ENCODE measurements around the gene PLCL1.
"Not testable (repeated sequence)": the region's sequence is repeated elsewhere in the genome, so short reads cannot be mapped to it uniquely, and the experiment has no call there.

The PLCL1 gene

GRCh38 chr2:197810491-197810890 lies 6.1 kb downstream of the PLCL1 start:
- DNase-seq = no peak

- no peak for DNase-seq
These were observed 8.8 kb downstream of the PLCL1 start for GRCh38 chr2:197813093-197813787.

- DNase-seq = no peak
These were observed 10.1 kb downstream of the PLCL1 start for GRCh38 chr2:197814526-197814925.

GRCh38 chr2:197821550-197822289 lies 17.3 kb downstream of the PLCL1 start:
- no peak for DNase-seq

DNA sequence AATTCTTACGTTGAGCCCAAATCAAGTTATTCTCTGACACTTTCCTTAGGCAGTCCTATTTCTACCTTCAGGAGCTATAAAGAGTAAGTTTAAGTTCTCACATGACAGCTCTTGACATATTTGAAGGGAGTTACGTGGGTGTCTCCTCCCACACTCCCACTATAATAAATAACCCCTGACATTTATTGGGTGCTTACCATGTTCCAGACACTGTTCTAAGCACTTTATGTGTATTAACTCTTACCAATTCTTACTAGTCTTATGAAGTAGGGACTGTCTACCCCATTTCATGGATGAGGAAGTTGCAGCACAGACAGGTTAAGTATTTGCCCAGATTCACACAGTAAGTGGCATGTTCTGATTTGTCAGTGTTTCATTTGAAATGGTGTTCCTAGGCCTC lies 17.9 kb downstream of the PLCL1 start:
- no peak for DNase-seq

DNA sequence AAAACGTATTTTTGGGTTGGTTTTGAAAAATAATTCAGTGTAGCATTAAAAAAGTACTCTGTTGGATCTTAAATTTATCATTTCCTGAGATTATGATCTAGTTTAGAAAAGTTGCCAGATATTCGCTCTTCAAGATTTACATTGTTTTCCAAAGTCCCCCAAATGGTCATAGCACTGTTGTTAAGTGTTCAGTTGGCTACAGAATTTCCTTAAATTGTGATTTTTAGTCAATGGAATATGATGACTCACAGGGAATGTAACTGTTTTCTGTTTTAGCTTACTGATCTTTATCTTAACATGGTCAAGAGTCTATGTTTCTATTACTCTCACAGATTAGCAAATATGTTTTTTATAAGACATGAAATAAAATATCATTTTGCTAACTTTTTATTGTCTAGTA lies 23.2 kb downstream of the PLCL1 start:
- no peak for DNase-seq

DNA sequence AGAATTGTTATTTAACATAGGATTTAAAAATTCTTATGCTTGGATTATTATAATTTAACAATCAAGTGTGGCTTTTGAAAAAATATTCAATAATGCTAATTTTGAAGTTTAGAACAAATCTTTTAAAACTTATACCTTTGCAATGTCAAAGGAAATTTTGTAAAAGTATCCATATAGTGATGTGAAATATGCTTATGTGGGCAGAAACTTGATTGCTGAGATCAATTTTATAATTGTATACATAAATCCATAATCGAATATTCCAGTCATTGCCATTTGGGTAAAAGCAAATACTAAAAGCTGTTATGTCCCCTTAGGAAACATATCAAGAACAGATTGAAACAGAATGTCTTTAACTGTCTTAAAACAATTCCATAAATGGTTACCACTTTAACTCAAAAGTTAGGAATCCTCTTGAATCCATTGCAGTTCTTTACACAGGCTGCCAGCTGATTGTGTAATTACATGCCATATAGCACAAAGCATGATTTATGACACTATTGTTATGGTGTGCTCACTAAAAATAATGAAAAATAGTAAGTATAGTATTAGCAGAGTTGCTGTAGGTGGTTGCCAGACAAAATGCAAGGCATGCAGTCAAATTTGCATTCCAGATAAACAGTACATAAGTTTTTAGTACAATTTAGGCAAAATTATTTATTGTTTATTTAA lies 24.2 kb downstream of the PLCL1 start:
- DNase-seq = no peak

- not testable (repeated sequence) for DNase-seq
These were observed 30.4 kb downstream of the PLCL1 start for GRCh38 chr2:197834771-197835170.

DNA sequence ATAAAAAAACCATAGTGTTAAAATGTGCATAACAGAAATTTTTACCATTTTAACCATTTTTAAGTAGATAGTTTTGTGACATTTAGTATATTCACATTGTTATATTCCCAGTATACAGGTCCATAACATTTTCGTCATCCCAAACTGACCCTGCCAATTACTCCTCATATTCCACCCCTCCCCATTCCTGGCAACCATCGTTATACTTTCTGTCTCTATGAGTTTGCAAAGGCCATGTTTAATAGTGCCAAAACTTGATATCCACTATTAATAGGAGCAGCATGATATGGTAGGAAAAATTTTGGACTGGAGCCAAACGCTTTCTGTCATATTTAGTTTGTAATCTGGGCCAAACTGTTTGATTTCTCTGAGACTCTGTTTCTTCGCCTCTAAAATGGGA lies 30.9 kb downstream of the PLCL1 start:
- DNase-seq = no peak

- no peak for DNase-seq
These were observed 33.6 kb downstream of the PLCL1 start for GRCh38 chr2:197838036-197838435.

DNA sequence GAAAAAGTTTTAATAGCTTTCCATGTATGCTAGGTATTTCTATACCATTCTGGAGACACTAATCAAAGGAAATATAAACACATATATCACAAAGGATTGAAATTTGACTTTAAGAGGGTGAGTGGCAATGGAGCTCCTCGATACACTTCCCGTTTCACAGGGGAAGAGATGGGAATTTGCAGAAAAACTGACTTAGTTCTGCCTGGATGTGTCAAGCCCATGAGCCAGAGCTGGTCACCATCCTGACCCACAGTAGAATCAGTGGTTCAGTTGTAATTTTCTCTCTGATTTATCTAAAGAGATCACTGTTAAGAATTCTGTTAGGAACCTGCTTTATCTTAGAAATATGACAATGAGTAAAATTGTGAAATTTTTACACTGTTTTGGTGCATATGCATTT lies 34.2 kb downstream of the PLCL1 start:
- DNase-seq = no peak

GRCh38 chr2:197839327-197839726 lies 34.9 kb downstream of the PLCL1 start:
- DNase-seq = no peak

GRCh38 chr2:197839856-197840255 lies 35.5 kb downstream of the PLCL1 start:
- no peak for DNase-seq

- DNase-seq = no peak
These were observed 41.7 kb downstream of the PLCL1 start for GRCh38 chr2:197846128-197846527.

DNA sequence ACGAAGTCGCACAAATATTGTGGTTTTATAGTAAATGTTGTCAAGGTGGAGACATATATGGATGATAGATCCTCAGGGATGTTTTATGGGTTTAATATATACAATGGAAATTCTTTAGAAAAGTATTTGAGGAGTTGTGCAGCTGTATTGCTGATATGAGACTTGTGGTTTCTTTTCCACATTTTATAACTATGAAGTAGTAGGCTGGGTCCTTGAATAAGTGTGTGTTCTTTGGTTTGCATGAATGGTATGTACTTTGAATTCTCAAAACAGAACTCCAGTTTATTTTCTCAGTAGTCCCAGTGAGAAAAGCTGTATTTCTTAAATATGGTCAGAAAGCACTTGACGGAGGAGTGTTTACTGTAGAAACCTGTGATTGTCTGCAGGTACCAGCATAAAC lies 42.4 kb downstream of the PLCL1 start:
- DNase-seq = no peak

DNA sequence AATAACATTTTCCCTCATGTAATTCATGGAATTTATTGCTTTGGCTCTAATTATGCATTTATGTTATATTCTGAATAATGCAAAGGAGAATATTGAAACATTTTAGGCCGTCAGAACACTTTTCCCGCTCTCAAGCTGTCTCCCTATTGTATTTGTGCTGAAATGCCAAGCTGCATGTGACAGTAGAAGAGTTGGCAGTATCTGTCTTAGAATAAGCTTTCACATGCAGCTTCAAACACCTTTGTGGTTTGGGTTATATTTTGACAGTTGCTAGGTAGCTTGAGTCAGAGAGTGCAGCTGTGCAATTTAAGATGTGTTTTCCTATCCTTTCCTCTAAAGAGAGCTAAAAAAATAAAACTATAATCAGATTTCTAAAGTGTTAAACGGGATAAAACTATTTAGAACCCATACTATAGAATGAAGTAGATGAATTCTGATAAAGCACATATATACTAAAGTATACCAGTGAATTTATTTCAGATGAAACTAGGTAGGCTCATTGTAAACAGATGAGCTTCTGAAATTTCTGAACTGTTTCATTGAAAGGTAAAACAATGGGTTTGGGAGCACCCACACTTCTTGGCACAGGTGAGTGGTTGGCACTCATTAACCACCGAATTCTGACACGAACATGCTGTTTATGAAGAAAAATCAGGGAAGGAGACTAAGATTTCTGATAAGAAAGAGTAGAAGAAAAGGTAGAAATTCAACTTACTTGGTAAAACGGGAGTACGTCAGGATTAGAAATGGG lies 43.4 kb downstream of the PLCL1 start:
- no peak for DNase-seq

DNA sequence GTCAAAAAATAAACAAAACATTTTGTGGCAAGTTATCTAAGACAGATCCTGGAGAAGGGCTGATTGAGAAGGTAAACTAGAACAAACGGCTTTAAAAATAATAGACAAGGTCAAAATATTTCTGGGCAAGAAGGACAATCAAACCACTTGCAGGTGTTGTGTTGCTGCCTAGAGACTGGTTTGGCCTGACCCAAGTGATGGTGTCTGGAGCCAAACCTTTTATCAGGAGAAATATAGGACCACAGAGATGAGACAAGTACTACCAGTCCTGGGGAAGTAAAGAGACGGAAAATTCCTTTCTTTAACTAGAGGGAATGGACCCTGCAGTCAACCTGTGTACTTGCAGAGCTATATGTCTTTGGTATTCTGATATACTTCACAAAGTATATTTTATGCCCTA lies 44.2 kb downstream of the PLCL1 start:
- no peak for DNase-seq

- DNase-seq = no peak
These were observed 46.6 kb downstream of the PLCL1 start for GRCh38 chr2:197850882-197851450.

- no peak for DNase-seq
These were observed 47.1 kb downstream of the PLCL1 start for GRCh38 chr2:197851451-197851850.

DNA sequence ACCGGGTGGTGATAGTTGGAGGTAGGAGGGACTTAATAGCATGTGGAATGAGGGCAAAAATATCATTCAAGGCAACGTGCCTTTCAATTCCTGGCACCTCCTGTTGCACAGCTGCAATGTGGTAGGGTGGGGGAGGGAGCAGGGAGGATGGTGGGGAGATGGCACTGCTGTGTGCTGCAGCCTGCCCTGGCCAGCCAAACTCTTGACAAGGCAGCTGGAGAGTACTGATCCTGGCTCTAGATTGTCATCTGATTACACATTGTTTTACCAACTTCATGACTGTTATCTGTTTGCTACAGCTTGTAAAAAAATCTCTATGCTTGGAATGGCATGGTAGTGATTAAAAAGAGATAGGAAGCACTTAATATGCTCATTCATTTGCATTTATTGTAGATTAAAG lies 47.7 kb downstream of the PLCL1 start:
- DNase-seq = no peak

- DNase-seq = no peak
These were observed 49.2 kb downstream of the PLCL1 start for GRCh38 chr2:197853549-197853948.

GRCh38 chr2:197857476-197858107 lies 53.2 kb downstream of the PLCL1 start:
- DNase-seq = no peak

Measured in activated T-cell treated with anti-CD3 and anti-CD28 coated beads, Interleukin-2, amount 50 U/mL, for 48 hours (primary cell).